K562 (cell line): ENCODE results near the gene BCAN. TPM values are rescaled to one million over a fixed set of nuclear protein-coding genes. Genes with fewer than 3 reads are reported as not detected.

Experiments
- CBX1 ChIP-seq: sonication (generic); IDR thresholded peaks from 2 replicates; pipeline ENCODE4 v1.6.1; 2016; ENCODE audit warnings: antibody characterized with exemption, low read depth, mild to moderate bottlenecking
- MAFK ChIP-seq: IDR thresholded peaks from 2 replicates; pipeline ENCODE4 v1.6.1; 2011; ENCODE audit warnings: low read length, improper control_type of control experiment
- MAZ ChIP-seq, 2 experiments: fragments of 450-650 bp in 1 of 2; sonication (generic) in 1 of 2; formaldehyde crosslinking; IDR thresholded peaks in 1 of 2; conservative IDR thresholded peaks in 1 of 2; 2 replicates each; pipeline versions ENCODE4 v1.4.0 to v1.5.0; 2020; ENCODE audit warnings: mild to moderate bottlenecking in 1 of 2, missing genetic modification reagents in 1 of 2
- PHF8 ChIP-seq: fragments of 200-600 bp; sonication (generic); IDR thresholded peaks from 2 replicates; pipeline ENCODE4 v1.6.1; 2012; ENCODE audit warnings: mixed run types, mild to moderate bottlenecking, inconsistent platforms, low read length, moderate library complexity, borderline replicate concordance
- PREB ChIP-seq: sonication (generic); formaldehyde crosslinking; IDR thresholded peaks from 2 replicates; pipeline ENCODE4 v1.8.1; 2023; ENCODE audit warnings: mild to moderate bottlenecking, missing genetic modification reagents
- RBBP5 ChIP-seq: fragments of 200-600 bp; sonication (generic); IDR thresholded peaks from 2 replicates; pipeline ENCODE4 v1.6.1; 2012; ENCODE audit warnings: borderline replicate concordance, mild to moderate bottlenecking, low read length, control low read depth, inconsistent platforms; ENCODE audit not compliant: insufficient read depth, poor library complexity, severe bottlenecking
- REST ChIP-seq, 2 experiments: fragments of 450-650 bp; formaldehyde crosslinking in 1 of 2; IDR thresholded peaks; 2 replicates each; pipeline versions ENCODE4 v1.4.0 to v1.6.1; 2014 to 2020; ENCODE audit warnings: mild to moderate bottlenecking in 2 of 2, borderline replicate concordance in 1 of 2, low read depth in 1 of 2
- ZFP1 ChIP-seq: fragments of 450-650 bp; formaldehyde crosslinking; IDR thresholded peaks from 2 replicates; pipeline ENCODE4 v1.4.0; 2020; ENCODE audit warnings: mild to moderate bottlenecking, mixed read lengths
- polyA plus RNA-seq, 8 experiments: library from polyadenylated mRNA; depleted of rRNA in 4 of 8; stranded (reverse) in 5 of 8; unstranded in 3 of 8; fragments of >200 nt; fragmentation: Nextera tagmentation in 2 of 8; fragmentation: Illumina TruSeq in 1 of 8; extraction: Ambion mirVana in 2 of 8; extraction: Trizol in 1 of 8; gene quantifications; 2 replicates each; pipeline versions ENCODE4 v1.2.1 to v1.2.3, GENCODE V29; 2011 to 2014; ENCODE audit warnings: inconsistent platforms in 1 of 8, missing spikeins in 1 of 8
- total RNA-seq, 7 experiments: library from RNA; depleted of rRNA in 6 of 7; stranded (reverse); fragments of >200 nt in 6 of 7; fragmentation: Illumina TruSeq in 2 of 7; extraction: Trizol in 2 of 7; gene quantifications; 2 replicates each; pipeline versions ENCODE4 v1.2.1 to v1.2.3, GENCODE V29; 2011 to 2021; ENCODE audit warnings: low replicate concordance in 1 of 7
- TF ChIP-seq, protein P1 (sequence below), 2 experiments: fragments of 450-650 bp in 1 of 2; sonication (generic) in 1 of 2; formaldehyde crosslinking; conservative IDR thresholded peaks; 2 replicates each; pipeline versions ENCODE4 v1.4.0 to v1.8.1; 2020 to 2022; ENCODE audit warnings: mild to moderate bottlenecking in 1 of 2, missing genetic modification reagents in 1 of 2
- TF ChIP-seq, protein P2 (sequence below), 2 experiments: IDR thresholded peaks in 1 of 2; conservative IDR thresholded peaks in 1 of 2; 2 replicates each; pipeline ENCODE4 v1.6.1; 2016; ENCODE audit warnings: low read depth in 2 of 2, mild to moderate bottlenecking in 1 of 2, missing compliant biosample characterization in 1 of 2, missing genetic modification characterization in 1 of 2, moderate library complexity in 1 of 2

Gene BCAN
- total and polyA plus RNA-seq, 9 of the 15 experiments (the other 6 are each of a cell fraction or from before 2014, with no cell fraction given): 0.04 to 0.33 (median 0.14) TPM; not detected in 5

GRCh38 chr1:156659988-156660751 lies 18.3 kb downstream of the BCAN start (continued):
- TF ChIP-seq REST (IDR thresholded peaks at IDR 0.05; ENCODE audit: borderline replicate concordance) (peak; percentile 94), REST (CRISPR knock-in tag; IDR thresholded peaks at IDR 0.05; ENCODE audit: low read depth) (no peak), MAFK (0 out of 2 replicates have a peak, but pooled peaks have one; percentile 18), ZFP1 (CRISPR knock-in tag) (no peak), MAZ (CRISPR knock-in tag; conservative IDR thresholded peaks at IDR 0.05 in 1 of 2, IDR thresholded peaks at IDR 0.05 in 1 of 2) (peak; percentile 95 to 98), PHF8 (no peak; the same call in 1 of the 2 replicates), PREB (CRISPR knock-in tag) (no peak), RBBP5 (no peak), CBX1 (peak; percentile 87; the same call in 1 of the 2 replicates)
- TF ChIP-seq, protein P1, sequence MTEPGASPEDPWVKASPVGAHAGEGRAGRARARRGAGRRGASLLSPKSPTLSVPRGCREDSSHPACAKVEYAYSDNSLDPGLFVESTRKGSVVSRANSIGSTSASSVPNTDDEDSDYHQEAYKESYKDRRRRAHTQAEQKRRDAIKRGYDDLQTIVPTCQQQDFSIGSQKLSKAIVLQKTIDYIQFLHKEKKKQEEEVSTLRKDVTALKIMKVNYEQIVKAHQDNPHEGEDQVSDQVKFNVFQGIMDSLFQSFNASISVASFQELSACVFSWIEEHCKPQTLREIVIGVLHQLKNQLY (CRISPR knock-in tag; conservative IDR thresholded peaks at IDR 0.05): no peak
- TF ChIP-seq, protein P2, sequence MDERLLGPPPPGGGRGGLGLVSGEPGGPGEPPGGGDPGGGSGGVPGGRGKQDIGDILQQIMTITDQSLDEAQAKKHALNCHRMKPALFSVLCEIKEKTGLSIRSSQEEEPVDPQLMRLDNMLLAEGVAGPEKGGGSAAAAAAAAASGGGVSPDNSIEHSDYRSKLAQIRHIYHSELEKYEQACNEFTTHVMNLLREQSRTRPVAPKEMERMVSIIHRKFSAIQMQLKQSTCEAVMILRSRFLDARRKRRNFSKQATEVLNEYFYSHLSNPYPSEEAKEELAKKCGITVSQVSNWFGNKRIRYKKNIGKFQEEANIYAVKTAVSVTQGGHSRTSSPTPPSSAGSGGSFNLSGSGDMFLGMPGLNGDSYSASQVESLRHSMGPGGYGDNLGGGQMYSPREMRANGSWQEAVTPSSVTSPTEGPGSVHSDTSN (CRISPR knock-in tag; IDR thresholded peaks at IDR 0.05; ENCODE audit: low read depth): no peak
- TF ChIP-seq, protein P2 (tag; conservative IDR thresholded peaks at IDR 0.05; ENCODE audit: low read depth): no peak
